Pancreas (tissue), 10 donors: ENCODE results near the gene CPSF4L. TPM values are rescaled to one million over a fixed set of nuclear protein-coding genes. Genes with fewer than 3 reads are reported as not detected.

ENCODE experiments used
- ATAC-seq, 4 donors: fragments of 200-7000 bp; cut with Tn5 transposase; one replicate each; pipeline versions ENCODE4 v1.8.0 to v1.9.1; 2020; ENCODE audit warnings: mild to moderate bottlenecking in 4 of 4, moderate library complexity in 4 of 4
- DNase-seq, 6 donors: peaks; one replicate each; pipeline ENCODE4 v3.0.0-alpha.2; 2020
- FAIRE-seq: peaks from 2 replicates; lab custom pipeline; 2012; peaks lifted over from hg19 to GRCh38; lab: Jason Lieb, UNC
- H3K27ac ChIP-seq, 4 donors: fragments of 200-600 bp; sonication (generic); 1 replicate in 3 of 4; 2 replicates in 1 of 4; pipeline versions ENCODE4 v1.5.0 to v1.8.0; 2020
- H3K27me3 ChIP-seq, 4 donors: fragments of 200-600 bp; one replicate each; pipeline ENCODE4 v1.8.0; 2021
- H3K36me3 ChIP-seq, 3 donors: fragments of 200-600 bp; sonication (generic) in 1 of 3; one replicate each; pipeline versions ENCODE4 v1.5.0 to v1.8.0; 2020 to 2021
- H3K4me1 ChIP-seq, 3 donors: fragments of 200-600 bp; one replicate each; pipeline ENCODE4 v1.8.0; 2021
- H3K4me3 ChIP-seq, 4 donors: fragments of 200-600 bp; sonication (generic) in 2 of 4; one replicate each; pipeline versions ENCODE4 v1.5.0 to v1.8.0; 2020 to 2021
- H3K9me3 ChIP-seq, 4 donors: fragments of 200-600 bp; one replicate each; pipeline ENCODE4 v1.8.0; 2021
- WGBS, 2 donors: extraction: QIAGEN DNeasy Blood & Tissue Kit; methylation state at CpG; one replicate each; pipeline ENCODE4 v1.1.7; 2013; 5-methylcytosine and 5-hydroxymethylcytosine counted together
- intact Hi-C, 3 donors: fragments of 100-400 bp; cut with DNase I; formaldehyde crosslinking; loops; one replicate each; pipeline versions ENCODE4 v1.11.1 to v1.14.2; 2022
- polyA plus RNA-seq, 2 donors: library from polyadenylated mRNA; stranded (reverse); fragments of 200-250 nt; gene quantifications; one replicate each; pipeline ENCODE4 v1.2.3, GENCODE V29; 2013
- total RNA-seq, 6 donors: library from RNA; stranded (reverse); fragmentation: NEBNext Ultra II Directional in 4 of 6; extraction: Animal tissue kit (Norgen Biotek cat#: 25700) in 4 of 6; gene quantifications; one replicate each; pipeline versions ENCODE4 v1.2.1 to v1.2.4, GENCODE V29; 2021 to 2023
- TF ChIP-seq, protein P1 (sequence below), 4 donors: fragments of 200-600 bp; sonication (generic) in 3 of 4; IDR thresholded peaks; one replicate each; pipeline versions ENCODE4 v1.5.0 to v1.8.0; 2021; ENCODE audit warnings: antibody characterized with exemption in 4 of 4
- donor health status: healthy with polysubstance abuse.
- donor health status: DM: no; HTN: no; CAD: no; lungs with moderate emphysema.
- donor health status: DM: no; HTN: no; CAD: no.
- donor health status: control.
- donor health status: control.
- donor health status: Bipolar disorder and iron deficiency.
- donor health status: DM: yes; HTN: yes; CAD: no.
- donor health status: DM: no; HTN: no; CAD: no.
- donor health status: DM: no; HTN: no; CAD: no.
- donor health status: DM: yes; HTN: yes; CAD: no.

The CPSF4L gene
- total and polyA plus RNA-seq, 8 donors, result 0.19 to 0.67 (median 0.21) TPM; not detected in 4

DNA sequence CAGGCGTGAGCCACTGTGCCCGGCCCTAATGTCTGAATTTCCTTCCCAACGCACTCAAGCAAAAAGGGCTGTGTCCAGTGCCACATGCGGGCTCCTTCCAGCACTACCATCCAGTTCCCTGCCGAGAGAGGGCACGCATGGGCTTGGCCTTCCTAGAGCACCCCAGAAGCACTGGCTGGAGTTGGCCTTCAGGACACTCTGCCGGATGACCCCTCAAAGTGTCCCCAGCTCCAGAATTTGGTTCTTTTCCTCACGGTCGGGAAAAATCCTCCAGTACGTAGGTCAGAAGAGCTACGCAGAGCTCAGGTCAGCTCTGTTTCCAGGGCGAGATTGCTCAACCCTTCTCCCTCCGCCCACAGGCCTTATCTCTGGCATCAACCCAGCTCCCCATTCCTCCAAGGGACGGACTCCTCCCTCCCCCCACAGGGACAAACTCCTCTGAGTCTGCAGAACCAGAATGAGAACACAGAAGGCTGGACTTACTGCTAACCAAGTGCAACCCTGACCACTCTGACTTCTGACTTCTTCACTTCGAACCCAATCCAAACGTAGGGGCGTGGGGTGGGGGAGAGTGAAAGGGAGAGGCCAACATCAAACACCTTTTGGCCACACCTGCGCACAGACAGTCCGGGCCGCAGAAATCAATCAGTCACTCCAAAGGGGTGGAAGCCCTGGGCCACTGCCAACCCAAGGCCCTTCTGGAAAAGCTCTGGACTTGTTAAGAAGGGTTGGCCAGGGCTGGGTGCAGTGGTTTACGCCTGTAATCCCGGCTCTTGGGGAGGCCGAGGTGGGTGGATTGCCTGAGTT, 46.5 kb upstream of the CPSF4L start:
- WGBS, 2 donors, result 2 to 5% methylated on average over 23 of the region's 23 CpGs
- no peaks in the 10 kb centered on the region for H3K36me3 ChIP-seq
- ATAC-seq (peak; percentile 32 to 49 (median 36)), FAIRE-seq (no peak), DNase-seq (peak; percentile 90 to 96 (median 96))
- no peaks in the 10 kb centered on the region for H3K27me3 ChIP-seq
- TF ChIP-seq, protein P1, sequence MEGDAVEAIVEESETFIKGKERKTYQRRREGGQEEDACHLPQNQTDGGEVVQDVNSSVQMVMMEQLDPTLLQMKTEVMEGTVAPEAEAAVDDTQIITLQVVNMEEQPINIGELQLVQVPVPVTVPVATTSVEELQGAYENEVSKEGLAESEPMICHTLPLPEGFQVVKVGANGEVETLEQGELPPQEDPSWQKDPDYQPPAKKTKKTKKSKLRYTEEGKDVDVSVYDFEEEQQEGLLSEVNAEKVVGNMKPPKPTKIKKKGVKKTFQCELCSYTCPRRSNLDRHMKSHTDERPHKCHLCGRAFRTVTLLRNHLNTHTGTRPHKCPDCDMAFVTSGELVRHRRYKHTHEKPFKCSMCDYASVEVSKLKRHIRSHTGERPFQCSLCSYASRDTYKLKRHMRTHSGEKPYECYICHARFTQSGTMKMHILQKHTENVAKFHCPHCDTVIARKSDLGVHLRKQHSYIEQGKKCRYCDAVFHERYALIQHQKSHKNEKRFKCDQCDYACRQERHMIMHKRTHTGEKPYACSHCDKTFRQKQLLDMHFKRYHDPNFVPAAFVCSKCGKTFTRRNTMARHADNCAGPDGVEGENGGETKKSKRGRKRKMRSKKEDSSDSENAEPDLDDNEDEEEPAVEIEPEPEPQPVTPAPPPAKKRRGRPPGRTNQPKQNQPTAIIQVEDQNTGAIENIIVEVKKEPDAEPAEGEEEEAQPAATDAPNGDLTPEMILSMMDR (IDR thresholded peaks at IDR 0.05), result no peak
- H3K27ac ChIP-seq, result peak overlapping the region; percentile 92 to 99 (median 96)
- H3K9me3 ChIP-seq, result no peaks in the 10 kb centered on the region
- H3K4me3 ChIP-seq, result peak overlapping the region; percentile 26 to 97 (median 84)
- intact Hi-C loops, result loop anchor here in 1 of 3 donors (5.0 kb wide), 1 partner anchor 46 kb away; the partner anchor contains the start of gene CPSF4L
- peaks cover 28 to 51% (median 43%) of the 10 kb centered on the region in 3 donors for H3K4me1 ChIP-seq

DNA sequence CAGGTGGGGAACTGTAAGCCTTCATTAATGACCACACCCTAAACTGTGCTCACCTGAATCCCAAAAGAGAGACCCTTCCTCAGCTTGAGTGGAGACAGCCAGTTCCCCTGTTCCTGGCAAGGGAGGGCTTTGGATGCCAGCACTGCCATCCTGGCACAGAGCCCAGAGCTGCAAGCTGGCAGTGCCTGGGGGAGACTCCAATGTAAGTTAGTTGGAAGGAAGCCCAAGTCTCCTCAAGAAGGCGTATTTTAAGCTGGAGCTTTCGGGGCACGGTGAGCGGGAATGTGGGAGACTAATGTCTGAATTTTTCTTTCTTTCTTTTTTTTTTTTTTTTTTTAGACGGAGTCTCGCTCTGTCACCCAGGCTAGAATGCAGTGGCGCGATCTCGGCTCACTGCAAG, 45.5 kb upstream of the CPSF4L start:
- ATAC-seq (no peak), DNase-seq (peak; percentile 70 to 90 (median 78)), FAIRE-seq (no peak)
- intact Hi-C loops, result loop anchor here in 1 of 3 donors (5.0 kb wide), 1 partner anchor 45 kb away; the partner anchor contains the start of gene CPSF4L
- Histone ChIP-seq H3K9me3 (no peaks in the 10 kb centered on the region), H3K27ac (peak overlapping the region; percentile 92 to 99 (median 96)), H3K27me3 (no peaks in the 10 kb centered on the region), H3K36me3 (no peaks in the 10 kb centered on the region), H3K4me1 (peaks cover 34 to 46% (median 45%) of the 10 kb centered on the region in 3 donors), H3K4me3 (peak overlapping the region in 2 of 4 donors; percentile 83 to 97)
- TF ChIP-seq, protein P1 (IDR thresholded peaks at IDR 0.05), result no peak
- WGBS, 2 donors, result 16 to 20% methylated on average over 7 to 8 of the region's 9 CpGs

DNA sequence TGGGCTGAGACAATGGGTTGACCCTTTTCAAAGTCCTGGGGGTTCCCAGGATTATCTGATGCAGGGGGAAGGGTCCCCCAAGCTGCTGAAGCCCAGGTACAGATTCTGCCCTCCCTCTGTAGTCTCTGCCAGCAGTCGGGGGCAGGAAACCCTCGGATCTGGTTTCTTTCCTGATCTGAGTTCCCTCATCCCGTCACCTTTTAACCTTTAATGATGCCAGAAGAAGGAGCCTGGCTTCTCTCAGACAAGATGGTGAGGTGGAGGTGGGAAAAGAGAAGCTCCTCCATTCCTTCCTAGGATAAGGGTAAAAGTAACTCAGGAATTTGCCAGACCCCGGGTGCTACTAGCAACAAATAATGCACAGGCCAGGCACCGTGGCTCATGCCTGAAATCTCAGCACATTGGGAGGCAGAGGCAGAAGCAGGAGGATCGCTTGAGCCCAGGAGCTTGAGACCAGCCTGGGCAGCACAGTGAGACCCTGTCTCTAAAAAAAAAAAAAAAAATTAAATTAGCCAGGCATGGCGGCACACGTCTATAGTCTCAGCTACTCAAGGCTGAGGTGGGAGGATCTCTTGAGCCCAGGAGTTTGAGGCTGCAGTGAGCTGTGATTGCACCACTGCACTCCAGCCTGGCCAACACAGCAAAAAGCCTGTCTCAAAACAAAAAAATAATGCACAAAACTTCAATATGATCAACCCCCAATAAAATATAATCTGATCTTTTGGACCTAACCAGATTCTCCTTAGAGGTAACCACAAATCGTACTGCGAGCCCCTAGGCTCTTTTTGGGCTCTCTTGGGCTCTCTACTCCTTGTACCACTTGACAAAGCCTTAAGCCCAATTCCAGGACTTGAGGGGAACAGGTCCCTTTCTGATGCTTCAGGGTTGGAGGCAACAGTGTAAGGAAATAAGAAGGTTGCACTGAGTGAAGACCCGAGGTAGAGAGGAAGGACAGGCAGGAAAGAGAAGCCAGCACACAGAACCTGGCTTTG, 44.5 kb upstream of the CPSF4L start:
- H3K36me3 ChIP-seq, result no peaks in the 10 kb centered on the region
- H3K4me1 ChIP-seq, result peaks cover 40 to 54% (median 46%) of the 10 kb centered on the region in 3 donors
- FAIRE-seq (no peak), ATAC-seq (no peak), DNase-seq (no peak)
- WGBS, 2 donors, result 21 to 26% methylated on average over 11 of the region's 11 CpGs
- peak overlapping the region; percentile 92 to 99 (median 96) for H3K27ac ChIP-seq
- TF ChIP-seq, protein P1 (IDR thresholded peaks at IDR 0.05), result no peak
- H3K4me3 ChIP-seq, result peak overlapping the region in 2 of 4 donors; percentile 40 to 97
- no peaks in the 10 kb centered on the region for H3K27me3 ChIP-seq
- intact Hi-C loops, result loop anchor here in 1 of 3 donors (5.0 kb wide), 1 partner anchor 44 kb away; the partner anchor contains the start of gene CPSF4L
- H3K9me3 ChIP-seq, result no peaks in the 10 kb centered on the region

DNA sequence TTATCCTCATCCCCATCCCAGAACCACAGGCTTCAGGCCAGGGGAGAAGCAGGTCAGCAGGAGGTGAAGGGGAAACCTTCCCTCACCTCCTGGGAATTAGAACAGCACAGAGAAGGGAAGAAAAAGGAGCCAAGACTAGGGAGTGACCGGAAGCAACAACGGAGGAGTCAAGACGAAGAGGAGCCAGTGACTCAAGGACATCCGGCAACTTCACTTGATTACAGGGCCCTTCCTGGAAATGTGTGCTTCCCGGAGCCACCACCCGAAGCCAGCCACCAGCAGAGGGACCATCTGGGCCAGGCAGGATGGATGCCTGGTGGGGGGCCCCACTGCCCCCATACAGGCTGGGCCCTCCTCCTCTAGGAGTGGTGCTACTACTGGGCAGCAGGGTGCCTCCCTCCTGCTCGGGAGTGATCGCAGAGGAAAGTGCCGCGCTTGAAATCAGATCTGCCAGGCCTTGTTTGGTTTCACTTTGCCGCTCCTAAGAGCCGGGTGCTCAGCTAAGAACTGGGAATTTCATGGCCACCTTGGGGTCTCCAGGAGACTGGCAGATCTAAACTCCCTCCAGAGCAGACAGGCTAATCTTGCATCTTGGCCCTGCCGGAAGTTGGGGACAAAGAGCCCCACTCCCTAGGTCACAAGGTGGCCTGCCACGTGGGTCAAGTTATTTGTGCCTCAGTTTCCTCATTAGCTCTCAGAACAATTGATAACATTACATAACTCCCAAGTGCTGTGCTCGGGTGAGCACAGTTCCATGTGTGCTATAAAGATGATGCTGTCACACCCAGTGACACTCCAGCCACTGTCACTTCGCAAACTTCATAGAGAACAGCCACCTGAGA, 43.5 kb upstream of the CPSF4L start:
- TF ChIP-seq, protein P1 (IDR thresholded peaks at IDR 0.05), result no peak
- DNase-seq (peak in 4 of 6 donors; percentile 43 to 68 (median 56)), ATAC-seq (peak in 3 of 4 donors; percentile 2 to 24 (median 5)), FAIRE-seq (no peak)
- intact Hi-C loops, result loop anchor here in 1 of 3 donors (5.0 kb wide), 1 partner anchor 43 kb away; the partner anchor contains the start of gene CPSF4L
- Histone ChIP-seq H3K36me3 (no peaks in the 10 kb centered on the region), H3K27me3 (no peaks in the 10 kb centered on the region), H3K4me3 (peak overlapping the region in 2 of 4 donors; percentile 24 to 40), H3K9me3 (no peaks in the 10 kb centered on the region), H3K27ac (peak overlapping the region; percentile 43 to 99 (median 95)), H3K4me1 (peaks cover 40 to 63% (median 48%) of the 10 kb centered on the region in 3 donors)
- 7% methylated on average over 16 of the region's 16 CpGs for WGBS, 2 donors
